NB4 (cell line): ENCODE results near the gene ELK4.

Experiments used
- DNase-seq: peaks from one replicate; pipeline ENCODE4 v3.0.0; 2010; ENCODE audit warnings: low read depth
- H3K4me3 ChIP-seq: one replicate; pipeline ENCODE4 v1.5.1; 2011; ENCODE audit warnings: mild to moderate bottlenecking, low read depth, low read length, moderate library complexity
- CTCF ChIP-seq: IDR thresholded peaks from one replicate; pipeline ENCODE4 v1.5.1; 2012; ENCODE audit warnings: low read depth, low read length
- MAX ChIP-seq: IDR thresholded peaks from 2 replicates; pipeline ENCODE4 v1.6.1; 2011; ENCODE audit warnings: low read depth, low read length
- MYC ChIP-seq: IDR thresholded peaks from 2 replicates; pipeline ENCODE4 v1.6.1; 2011; ENCODE audit warnings: low read depth, low read length
- POLR2A ChIP-seq: IDR thresholded peaks from 2 replicates; pipeline ENCODE4 v1.6.1; 2011; ENCODE audit warnings: mild to moderate bottlenecking; ENCODE audit not compliant: insufficient read length; ENCODE audit errors: extremely low read depth

Gene ELK4

DNA sequence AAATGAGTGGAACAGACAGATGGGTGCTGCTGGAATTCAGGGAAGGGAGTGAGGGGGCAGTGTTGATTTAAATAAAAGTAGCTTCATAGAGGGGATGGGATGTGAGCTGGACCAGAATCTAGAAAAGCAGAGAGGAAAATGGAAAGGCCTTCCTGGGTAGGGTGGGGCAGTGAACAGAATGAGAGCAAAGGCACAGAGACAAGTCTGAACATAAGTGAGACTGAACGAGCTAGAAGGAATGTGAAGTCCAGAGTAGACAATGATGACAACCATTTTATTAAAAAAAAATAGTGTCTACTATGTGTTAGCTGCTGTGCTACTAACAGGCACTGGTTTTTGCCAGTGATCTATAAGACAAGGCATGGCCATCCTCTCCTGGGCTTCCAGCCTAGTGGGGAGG, 36.0 kb downstream of the ELK4 start:
- no peak overlapping the region for H3K4me3 ChIP-seq
- DNase-seq = no peak
- TF ChIP-seq POLR2A = no peak
- TF ChIP-seq CTCF = no peak

DNA sequence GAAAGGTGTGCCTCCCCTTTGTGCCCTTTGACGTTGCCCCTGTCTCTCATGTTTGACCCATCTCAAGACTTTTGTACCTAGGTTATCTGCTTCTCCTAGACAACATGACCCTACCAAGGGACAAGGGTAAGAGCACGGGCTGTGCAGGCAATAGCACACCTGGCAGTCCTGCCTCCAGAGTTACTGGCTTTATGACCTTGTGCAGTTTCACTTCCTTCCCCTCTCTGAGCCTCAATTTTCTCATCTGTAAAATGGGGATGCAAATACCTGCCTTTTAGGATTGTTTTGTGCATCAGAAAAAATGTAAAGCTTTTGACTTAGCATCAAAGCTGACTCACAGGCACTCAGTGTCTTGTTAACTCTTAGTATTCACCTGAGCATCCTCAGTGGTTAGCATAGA, 36.4 kb downstream of the ELK4 start:
- TF ChIP-seq CTCF (no peak), POLR2A (no peak), MAX (no peak), MYC (no peak)
- no peak overlapping the region for H3K4me3 ChIP-seq
- no peak for DNase-seq

DNA sequence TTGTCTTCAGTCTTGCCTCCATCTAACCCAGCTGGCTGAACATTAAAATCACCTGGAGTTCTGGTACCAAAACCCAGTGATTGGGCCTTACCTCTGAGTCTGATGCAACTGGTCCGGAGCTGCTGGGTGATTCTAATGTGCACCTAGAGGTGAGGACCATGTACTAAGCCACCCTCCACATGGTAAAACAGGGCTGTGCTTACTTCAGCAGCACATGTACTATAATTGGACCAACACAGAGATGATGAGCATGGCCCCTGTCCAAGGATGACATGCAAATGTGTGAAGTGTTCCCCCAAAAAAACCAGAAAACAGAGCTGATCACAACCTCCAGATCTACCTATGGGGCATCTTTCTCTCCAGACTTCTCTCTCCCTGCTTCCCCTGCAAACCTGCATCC, 37.0 kb downstream of the ELK4 start:
- no peak for DNase-seq
- TF ChIP-seq POLR2A (no peak), MAX (no peak), CTCF (no peak), MYC (no peak)
- H3K4me3 ChIP-seq = no peak overlapping the region

GRCh38 chr1:205593967-205594366, 37.8 kb downstream of the ELK4 start:
- H3K4me3 ChIP-seq = no peak overlapping the region
- DNase-seq = no peak
- no peak for TF ChIP-seq CTCF
- no peak for TF ChIP-seq MAX
- no peak for TF ChIP-seq POLR2A

- TF ChIP-seq POLR2A = no peak
- TF ChIP-seq MYC = no peak
- TF ChIP-seq CTCF = no peak
- TF ChIP-seq MAX = no peak
- DNase-seq = no peak
- H3K4me3 ChIP-seq = no peak overlapping the region
These were observed 38.3 kb downstream of the ELK4 start for GRCh38 chr1:205593532-205593931.

GRCh38 chr1:205592443-205593003, 39.3 kb downstream of the ELK4 start:
- DNase-seq = no peak
- TF ChIP-seq MAX = no peak
- no peak for TF ChIP-seq MYC
- H3K4me3 ChIP-seq = no peak overlapping the region
